HL-60 (cell line): ENCODE results near the gene DHRS12.

Source experiments
- DNase-seq, 2 experiments: peaks; one replicate each; pipeline ENCODE4 v3.0.0-alpha.2; 2010 to 2020; ENCODE audit warnings: low read depth in 1 of 2, low spot score in 1 of 2
- H3K27ac ChIP-seq: fragments of 250-450 bp; sonication (Bioruptor Pico); replicated peaks from 2 replicates; pipeline ENCODE4 v1.5.1; 2020; ENCODE audit warnings: mild to moderate bottlenecking, moderate library complexity
- H3K27me3 ChIP-seq: fragments of 250-450 bp; sonication (Bioruptor Pico); 2 replicates; pipeline ENCODE4 v1.5.1; 2021; ENCODE audit warnings: mild to moderate bottlenecking, moderate library complexity; ENCODE audit not compliant: insufficient read depth, poor library complexity, severe bottlenecking
- H3K4me3 ChIP-seq: replicated peaks from 2 replicates; pipeline ENCODE4 v1.5.1; 2011; ENCODE audit warnings: mild to moderate bottlenecking, control low read depth, low read length; ENCODE audit not compliant: insufficient read depth
- GABPA ChIP-seq: IDR thresholded peaks from 2 replicates; pipeline ENCODE4 v1.6.1; 2012; ENCODE audit warnings: low read depth
- POLR2AphosphoS5 ChIP-seq: IDR thresholded peaks from 2 replicates; pipeline ENCODE4 v1.6.1; 2012; ENCODE audit warnings: low read depth
- SPI1 ChIP-seq: IDR thresholded peaks from 2 replicates; pipeline ENCODE4 v1.6.1; 2012; ENCODE audit warnings: low read depth, mild to moderate bottlenecking, borderline replicate concordance
- TF ChIP-seq, protein P1 (sequence below): IDR thresholded peaks from one replicate; pipeline ENCODE4 v1.5.1; 2011; ENCODE audit warnings: low read length, control low read depth, inconsistent platforms; ENCODE audit not compliant: insufficient read depth
- TF ChIP-seq, protein P2 (sequence below): IDR thresholded peaks from 2 replicates; pipeline ENCODE4 v1.6.1; 2012; ENCODE audit warnings: low read depth; ENCODE audit not compliant: insufficient replicate concordance

The DHRS12 gene

DNA sequence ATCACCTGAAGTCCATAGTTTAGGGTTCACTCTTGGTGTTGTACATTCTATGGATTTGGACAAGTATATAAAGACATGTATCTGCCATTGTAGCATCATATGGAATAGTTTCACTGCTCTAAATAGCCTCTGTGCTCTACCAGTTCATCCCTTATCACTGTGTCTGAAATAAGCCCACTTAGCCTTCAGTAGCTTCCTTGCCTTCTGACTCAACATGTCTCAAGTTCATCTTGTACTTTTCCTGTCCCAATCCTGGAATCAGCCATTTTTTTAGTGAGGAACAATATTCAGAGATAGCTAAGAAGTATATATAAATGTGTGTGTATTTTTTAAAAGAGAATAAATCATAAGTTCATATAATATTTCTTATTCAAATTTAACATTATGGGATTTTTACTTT, 79.2 kb downstream of the DHRS12 start:
- no peak overlapping the region for H3K4me3 ChIP-seq
- H3K27me3 ChIP-seq = no peaks in the 10 kb centered on the region
- TF ChIP-seq SPI1 (no peak), POLR2AphosphoS5 (no peak), GABPA (no peak)
- TF ChIP-seq, protein P1, sequence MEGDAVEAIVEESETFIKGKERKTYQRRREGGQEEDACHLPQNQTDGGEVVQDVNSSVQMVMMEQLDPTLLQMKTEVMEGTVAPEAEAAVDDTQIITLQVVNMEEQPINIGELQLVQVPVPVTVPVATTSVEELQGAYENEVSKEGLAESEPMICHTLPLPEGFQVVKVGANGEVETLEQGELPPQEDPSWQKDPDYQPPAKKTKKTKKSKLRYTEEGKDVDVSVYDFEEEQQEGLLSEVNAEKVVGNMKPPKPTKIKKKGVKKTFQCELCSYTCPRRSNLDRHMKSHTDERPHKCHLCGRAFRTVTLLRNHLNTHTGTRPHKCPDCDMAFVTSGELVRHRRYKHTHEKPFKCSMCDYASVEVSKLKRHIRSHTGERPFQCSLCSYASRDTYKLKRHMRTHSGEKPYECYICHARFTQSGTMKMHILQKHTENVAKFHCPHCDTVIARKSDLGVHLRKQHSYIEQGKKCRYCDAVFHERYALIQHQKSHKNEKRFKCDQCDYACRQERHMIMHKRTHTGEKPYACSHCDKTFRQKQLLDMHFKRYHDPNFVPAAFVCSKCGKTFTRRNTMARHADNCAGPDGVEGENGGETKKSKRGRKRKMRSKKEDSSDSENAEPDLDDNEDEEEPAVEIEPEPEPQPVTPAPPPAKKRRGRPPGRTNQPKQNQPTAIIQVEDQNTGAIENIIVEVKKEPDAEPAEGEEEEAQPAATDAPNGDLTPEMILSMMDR = no peak
- TF ChIP-seq, protein P2, sequence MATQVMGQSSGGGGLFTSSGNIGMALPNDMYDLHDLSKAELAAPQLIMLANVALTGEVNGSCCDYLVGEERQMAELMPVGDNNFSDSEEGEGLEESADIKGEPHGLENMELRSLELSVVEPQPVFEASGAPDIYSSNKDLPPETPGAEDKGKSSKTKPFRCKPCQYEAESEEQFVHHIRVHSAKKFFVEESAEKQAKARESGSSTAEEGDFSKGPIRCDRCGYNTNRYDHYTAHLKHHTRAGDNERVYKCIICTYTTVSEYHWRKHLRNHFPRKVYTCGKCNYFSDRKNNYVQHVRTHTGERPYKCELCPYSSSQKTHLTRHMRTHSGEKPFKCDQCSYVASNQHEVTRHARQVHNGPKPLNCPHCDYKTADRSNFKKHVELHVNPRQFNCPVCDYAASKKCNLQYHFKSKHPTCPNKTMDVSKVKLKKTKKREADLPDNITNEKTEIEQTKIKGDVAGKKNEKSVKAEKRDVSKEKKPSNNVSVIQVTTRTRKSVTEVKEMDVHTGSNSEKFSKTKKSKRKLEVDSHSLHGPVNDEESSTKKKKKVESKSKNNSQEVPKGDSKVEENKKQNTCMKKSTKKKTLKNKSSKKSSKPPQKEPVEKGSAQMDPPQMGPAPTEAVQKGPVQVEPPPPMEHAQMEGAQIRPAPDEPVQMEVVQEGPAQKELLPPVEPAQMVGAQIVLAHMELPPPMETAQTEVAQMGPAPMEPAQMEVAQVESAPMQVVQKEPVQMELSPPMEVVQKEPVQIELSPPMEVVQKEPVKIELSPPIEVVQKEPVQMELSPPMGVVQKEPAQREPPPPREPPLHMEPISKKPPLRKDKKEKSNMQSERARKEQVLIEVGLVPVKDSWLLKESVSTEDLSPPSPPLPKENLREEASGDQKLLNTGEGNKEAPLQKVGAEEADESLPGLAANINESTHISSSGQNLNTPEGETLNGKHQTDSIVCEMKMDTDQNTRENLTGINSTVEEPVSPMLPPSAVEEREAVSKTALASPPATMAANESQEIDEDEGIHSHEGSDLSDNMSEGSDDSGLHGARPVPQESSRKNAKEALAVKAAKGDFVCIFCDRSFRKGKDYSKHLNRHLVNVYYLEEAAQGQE = no peak
- H3K27ac ChIP-seq = no peak overlapping the region
- no peak for DNase-seq

DNA sequence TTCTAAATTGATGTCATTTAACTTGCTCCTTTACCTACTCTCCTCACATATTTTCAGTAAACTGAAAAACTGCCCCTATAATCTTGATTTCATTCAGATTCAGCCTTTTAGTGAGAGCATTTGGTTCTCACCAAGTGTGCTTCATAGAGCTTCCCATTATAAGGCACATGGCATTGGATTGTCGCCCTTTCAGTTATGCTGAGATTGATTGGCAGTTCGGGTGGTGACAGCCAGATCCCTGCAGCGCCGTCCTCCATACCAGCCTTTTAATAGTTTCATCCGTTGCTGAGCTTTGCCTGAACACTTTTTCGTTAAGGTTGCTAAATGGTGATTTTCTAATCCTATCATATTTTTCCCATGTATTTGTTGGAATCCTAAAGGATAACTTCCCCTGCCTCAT, 80.4 kb downstream of the DHRS12 start:
- TF ChIP-seq, protein P2 = no peak
- TF ChIP-seq GABPA (no peak), SPI1 (no peak), POLR2AphosphoS5 (no peak)
- TF ChIP-seq, protein P1 = no peak
- no peak for DNase-seq
- H3K4me3 ChIP-seq = no peak overlapping the region
- no peaks in the 10 kb centered on the region for H3K27me3 ChIP-seq
- no peak overlapping the region for H3K27ac ChIP-seq

DNA sequence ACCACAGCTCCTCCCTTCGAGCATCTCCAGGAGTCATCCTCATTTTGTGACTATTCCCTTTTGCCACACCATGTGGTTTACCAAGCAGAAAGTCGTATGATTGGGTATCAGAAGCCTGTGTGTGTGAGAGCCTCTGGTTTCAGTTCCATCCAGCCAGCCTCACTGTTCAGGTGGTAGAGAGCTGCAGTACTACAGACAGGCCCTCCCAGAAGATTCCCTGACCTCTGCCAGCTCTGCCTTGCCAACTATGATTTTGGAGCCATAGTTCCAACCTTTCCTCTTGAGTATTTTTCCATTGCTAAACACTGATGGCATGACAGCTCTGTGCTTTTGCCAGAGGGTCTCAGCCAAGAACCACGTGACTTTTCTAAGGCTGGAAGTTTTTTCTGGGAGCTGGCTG, 82.5 kb downstream of the DHRS12 start:
- H3K27ac ChIP-seq = no peak overlapping the region
- H3K27me3 ChIP-seq = no peaks in the 10 kb centered on the region
- TF ChIP-seq POLR2AphosphoS5 (no peak), SPI1 (no peak)
- no peak overlapping the region for H3K4me3 ChIP-seq
- no peak for DNase-seq

DNA sequence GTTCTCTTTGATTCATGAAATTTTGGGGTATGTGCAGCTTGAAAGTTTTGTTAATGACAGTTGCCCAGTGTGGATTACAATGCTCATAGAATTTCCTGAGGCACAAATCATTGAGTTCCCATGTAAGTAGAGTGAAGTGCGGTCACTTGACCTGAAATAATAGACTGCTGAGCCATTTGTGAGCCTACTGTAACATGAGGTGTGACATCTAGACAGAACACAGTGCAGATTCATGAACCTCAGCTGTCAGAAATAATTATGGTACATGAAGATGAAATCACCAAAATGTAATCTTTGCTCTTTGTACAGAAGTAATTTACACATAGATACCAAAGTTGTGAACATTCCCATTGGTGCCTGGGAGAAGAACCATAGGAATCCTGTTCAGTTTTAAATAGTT, 84.6 kb downstream of the DHRS12 start:
- DNase-seq = no peak
- no peak overlapping the region for H3K4me3 ChIP-seq
- H3K27ac ChIP-seq = no peak overlapping the region
- TF ChIP-seq SPI1 (no peak), GABPA (no peak), POLR2AphosphoS5 (no peak)
- TF ChIP-seq, protein P2 = no peak
- TF ChIP-seq, protein P1 = no peak
- no peaks in the 10 kb centered on the region for H3K27me3 ChIP-seq
